ENCODE data around the gene APEH.

Gene APEH

GRCh38 chr3:49650177-49650576 is 24.0 kb upstream of the APEH start:
- H3K4me3 ChIP-seq (ENCODE audit: low read depth, low read length) = no peak overlapping the region
- TF ChIP-seq CTCF (IDR thresholded peaks at IDR 0.05; ENCODE audit: low read depth, low read length) = no peak

- H3K4me3 ChIP-seq (ENCODE audit: low read depth, low read length) = no peak overlapping the region
- TF ChIP-seq CTCF (IDR thresholded peaks at IDR 0.05; ENCODE audit: low read depth, low read length) = no peak
These were observed 23.5 kb upstream of the APEH start for GRCh38 chr3:49650637-49651036.

DNA sequence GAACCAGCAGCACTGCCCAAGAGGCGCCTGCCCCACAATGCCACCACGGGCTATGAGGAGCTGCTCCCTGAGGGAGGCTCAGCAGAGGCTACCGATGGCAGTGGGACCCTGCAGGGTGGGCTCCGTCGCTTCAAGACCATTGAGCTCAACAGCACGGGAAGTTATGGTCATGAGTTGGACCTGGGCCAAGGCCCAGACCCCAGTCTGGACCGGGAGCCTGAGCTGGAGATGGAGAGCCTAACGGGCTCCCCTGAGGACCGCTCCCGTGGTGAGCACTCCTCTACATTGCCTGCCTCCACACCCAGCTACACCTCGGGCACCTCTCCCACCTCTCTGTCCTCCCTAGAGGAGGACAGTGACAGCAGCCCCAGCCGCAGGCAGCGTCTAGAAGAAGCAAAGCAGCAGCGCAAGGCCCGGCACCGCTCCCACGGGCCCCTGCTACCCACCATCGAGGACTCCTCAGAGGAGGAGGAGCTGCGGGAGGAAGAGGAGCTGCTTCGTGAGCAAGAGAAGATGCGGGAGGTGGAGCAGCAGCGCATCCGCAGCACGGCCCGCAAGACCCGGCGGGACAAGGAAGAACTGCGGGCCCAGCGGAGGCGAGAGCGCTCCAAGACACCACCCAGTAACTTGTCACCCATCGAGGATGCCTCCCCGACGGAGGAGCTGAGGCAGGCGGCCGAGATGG is 21.8 kb upstream of the APEH start:
- no peak for TF ChIP-seq CTCF (IDR thresholded peaks at IDR 0.05; ENCODE audit: low read depth, low read length)
- no peak overlapping the region for H3K4me3 ChIP-seq (ENCODE audit: low read depth, low read length)

- no peak for TF ChIP-seq CTCF (IDR thresholded peaks at IDR 0.05; ENCODE audit: low read depth, low read length)
- H3K4me3 ChIP-seq (ENCODE audit: low read depth, low read length) = no peak overlapping the region
These were observed 21.2 kb upstream of the APEH start for GRCh38 chr3:49652903-49653415.

- no peak overlapping the region for H3K4me3 ChIP-seq (ENCODE audit: low read depth, low read length)
- TF ChIP-seq CTCF (IDR thresholded peaks at IDR 0.05; ENCODE audit: low read depth, low read length) = no peak
These were observed 20.5 kb upstream of the APEH start for GRCh38 chr3:49653621-49654020.

DNA sequence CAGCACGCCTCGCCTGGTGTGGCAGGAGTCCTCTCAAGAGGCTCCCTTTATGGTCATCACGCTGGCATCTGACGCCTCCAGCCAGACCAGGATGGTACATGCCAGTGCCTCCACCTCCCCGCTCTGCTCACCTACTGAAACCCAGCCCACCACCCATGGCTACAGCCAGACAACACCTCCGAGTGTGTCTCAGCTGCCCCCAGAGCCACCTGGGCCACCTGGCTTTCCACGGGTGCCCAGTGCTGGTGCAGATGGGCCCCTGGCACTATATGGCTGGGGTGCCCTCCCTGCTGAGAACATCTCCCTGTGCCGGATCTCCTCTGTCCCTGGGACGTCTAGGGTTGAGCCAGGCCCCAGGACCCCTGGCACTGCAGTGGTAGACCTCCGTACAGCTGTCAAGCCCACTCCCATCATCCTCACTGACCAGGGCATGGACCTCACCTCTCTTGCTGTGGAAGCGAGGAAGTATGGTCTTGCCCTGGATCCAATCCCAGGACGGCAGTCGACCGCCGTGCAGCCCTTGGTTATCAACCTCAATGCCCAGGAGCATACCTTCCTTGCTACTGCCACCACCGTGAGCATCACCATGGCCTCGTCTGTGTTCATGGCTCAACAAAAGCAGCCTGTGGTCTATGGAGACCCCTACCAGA is 19.9 kb upstream of the APEH start:
- H3K4me3 ChIP-seq (ENCODE audit: low read depth, low read length) = no peak overlapping the region

More for the DNA sequence above, 19.9 kb upstream of the APEH start:
- no peak for TF ChIP-seq CTCF (IDR thresholded peaks at IDR 0.05; ENCODE audit: low read depth, low read length)
